Urinary bladder (tissue), 4 donors: ENCODE measurements around the gene BMP6. TPM values are rescaled to one million over a fixed set of nuclear protein-coding genes. Genes with fewer than 3 reads are reported as not detected.

Experiments used
- DNase-seq: peaks from one replicate; pipeline ENCODE4 v3.0.0-alpha.2; 2015; ENCODE audit errors: extremely low spot score
- H3K27ac ChIP-seq: one replicate; pipeline ENCODE4 v1.5.1; 2013; ENCODE audit warnings: low read depth, mild to moderate bottlenecking, moderate library complexity
- H3K36me3 ChIP-seq: one replicate; pipeline ENCODE4 v1.6.1; 2013; ENCODE audit warnings: mild to moderate bottlenecking, moderate library complexity; ENCODE audit not compliant: insufficient read depth
- H3K4me1 ChIP-seq: one replicate; pipeline ENCODE4 v1.6.1; 2013; ENCODE audit warnings: mild to moderate bottlenecking, moderate library complexity; ENCODE audit not compliant: insufficient read depth
- H3K4me3 ChIP-seq: one replicate; pipeline ENCODE4 v1.5.1; 2013; ENCODE audit warnings: low read depth, low read length
- WGBS: extraction: QIAGEN DNeasy Blood & Tissue Kit; methylation state at CpG from one replicate; pipeline ENCODE4 v1.1.7; 2013; 5-methylcytosine and 5-hydroxymethylcytosine counted together
- polyA plus RNA-seq: library from polyadenylated mRNA; stranded (reverse); fragments of 200-250 nt; gene quantifications from one replicate; pipeline ENCODE4 v1.2.3, GENCODE V29; 2013
- total RNA-seq: library from RNA; depleted of rRNA; stranded (reverse); fragments of >200 nt; gene quantifications from one replicate; pipeline ENCODE4 v1.2.3, GENCODE V29; 2014
- donor health status: healthy with polysubstance abuse.
- donor health status: healthy.

BMP6 gene
- total and polyA plus RNA-seq, 2 donors: 3.8 to 11.7 TPM

DNA sequence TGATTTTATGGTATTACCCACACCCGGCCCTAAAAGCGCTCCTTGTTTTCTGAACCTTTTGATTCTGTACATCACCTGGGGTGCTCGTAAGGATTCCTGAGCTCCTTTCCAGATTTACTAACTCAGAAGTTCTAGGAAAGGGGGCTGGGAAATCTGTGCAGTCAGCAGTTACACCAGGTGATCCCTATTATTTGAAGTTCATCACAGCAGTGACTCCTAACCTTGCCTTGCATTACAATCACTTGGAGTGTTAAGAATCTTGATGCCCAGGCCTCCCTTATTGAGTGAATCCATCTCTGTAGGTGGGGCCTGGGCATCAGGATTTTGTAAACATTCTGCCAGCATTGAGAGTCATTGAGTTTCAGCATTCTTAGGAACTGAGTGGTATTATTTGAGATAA is 44.7 kb downstream of the BMP6 start:
- Histone ChIP-seq H3K27ac (no peak overlapping the region), H3K36me3 (no peaks in the 10 kb centered on the region), H3K4me3 (no peak overlapping the region), H3K4me1 (no peaks in the 10 kb centered on the region)
- no peak for DNase-seq
- 90% methylated on average over 3 of the region's 3 CpGs for WGBS

DNA sequence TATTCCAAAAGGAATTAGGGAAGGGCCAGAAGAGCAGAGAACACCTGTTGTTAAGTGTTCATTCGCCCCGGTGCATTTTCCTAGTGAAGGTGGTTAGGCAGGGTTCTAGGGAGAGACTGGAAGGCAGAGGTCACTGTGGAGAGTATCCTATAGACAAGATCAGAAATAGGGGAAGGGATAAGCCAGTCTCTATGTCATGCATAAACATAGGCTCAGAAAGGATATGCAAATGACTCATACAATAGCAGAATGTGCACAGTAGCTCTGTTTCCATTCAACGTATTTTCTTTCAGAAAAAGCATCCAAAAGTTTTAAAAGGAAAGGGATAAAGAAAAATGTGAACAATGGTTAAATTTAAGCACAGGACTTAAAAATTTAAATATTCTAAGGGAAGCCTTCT is 47.4 kb downstream of the BMP6 start:
- WGBS: 80% methylated on average over 3 of the region's 3 CpGs
- H3K4me3 ChIP-seq: no peak overlapping the region
- no peak for DNase-seq

DNA sequence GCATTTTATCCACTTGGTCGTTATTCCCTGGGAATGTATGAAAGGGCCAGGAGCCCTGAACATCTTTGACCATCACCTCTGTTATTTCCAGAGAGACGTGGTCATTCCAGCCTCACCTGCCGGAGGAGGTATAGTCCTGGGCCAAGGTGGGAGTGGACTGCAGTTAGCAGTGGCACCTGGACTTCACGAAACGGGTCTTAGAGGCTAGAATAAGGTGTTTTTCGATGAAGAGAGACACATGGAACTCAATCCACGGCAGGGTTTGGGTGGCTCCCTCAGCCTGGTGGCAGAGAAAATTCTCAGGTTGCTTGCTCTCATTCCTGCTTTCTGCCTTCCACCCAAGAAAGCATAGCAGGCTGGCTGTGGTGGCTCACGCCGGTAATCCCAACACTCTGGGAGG is 48.0 kb downstream of the BMP6 start:
- Histone ChIP-seq H3K36me3 (no peaks in the 10 kb centered on the region), H3K4me3 (no peak overlapping the region), H3K4me1 (no peaks in the 10 kb centered on the region), H3K27ac (no peak overlapping the region)
- no peak for DNase-seq
- 94% methylated on average over 9 of the region's 9 CpGs for WGBS

More for the DNA sequence above, 47.4 kb downstream of the BMP6 start:
- Histone ChIP-seq H3K27ac (no peak overlapping the region), H3K36me3 (no peaks in the 10 kb centered on the region), H3K4me1 (no peaks in the 10 kb centered on the region)

DNA sequence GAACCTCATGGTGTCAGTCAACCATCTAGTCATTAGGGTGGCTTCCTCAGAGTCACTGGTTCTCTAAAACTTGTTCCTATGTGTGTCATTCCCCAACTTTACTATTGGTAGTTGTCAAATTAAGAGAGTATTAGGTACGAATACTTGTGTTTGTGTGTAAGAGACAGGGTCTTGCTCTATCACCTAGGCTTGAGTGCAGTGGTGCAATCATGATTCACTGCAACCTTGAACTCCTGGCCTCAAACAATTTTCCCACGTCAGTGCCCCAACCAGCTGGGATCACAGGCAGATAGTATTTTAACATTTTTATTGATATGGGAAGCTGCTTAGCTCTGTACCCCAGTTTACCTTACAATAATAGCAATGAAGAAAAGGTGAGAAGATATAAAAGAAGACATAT is 50.6 kb downstream of the BMP6 start:
- no peaks in the 10 kb centered on the region for H3K36me3 ChIP-seq
- no peak overlapping the region for H3K27ac ChIP-seq
- no peak overlapping the region for H3K4me3 ChIP-seq
- DNase-seq: no peak
- no peaks in the 10 kb centered on the region for H3K4me1 ChIP-seq
- WGBS: 93% methylated on average over 2 of the region's 2 CpGs

DNA sequence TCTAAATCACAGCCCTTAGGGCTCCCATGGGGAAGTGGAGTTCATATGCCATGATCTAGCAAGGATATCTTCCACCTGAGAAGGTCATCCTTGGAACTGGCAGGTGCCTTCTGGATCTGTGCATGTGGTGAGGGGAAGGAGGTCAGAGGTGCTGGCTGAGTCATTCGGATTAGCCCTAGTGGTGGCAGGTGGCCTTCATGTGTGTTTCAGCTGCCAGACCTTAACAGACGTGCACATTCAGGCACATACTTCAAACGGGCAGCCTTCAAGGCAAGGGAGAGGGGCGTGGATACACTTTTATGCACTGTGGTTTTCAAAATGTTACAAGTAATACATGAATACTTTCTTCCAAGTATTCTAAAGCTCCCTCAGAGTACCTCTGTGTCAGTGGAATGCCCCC is 51.2 kb downstream of the BMP6 start:
- 81% methylated on average over 4 of the region's 4 CpGs for WGBS
- DNase-seq: no peak
- Histone ChIP-seq H3K4me3 (no peak overlapping the region), H3K27ac (no peak overlapping the region), H3K4me1 (no peaks in the 10 kb centered on the region), H3K36me3 (no peaks in the 10 kb centered on the region)

DNA sequence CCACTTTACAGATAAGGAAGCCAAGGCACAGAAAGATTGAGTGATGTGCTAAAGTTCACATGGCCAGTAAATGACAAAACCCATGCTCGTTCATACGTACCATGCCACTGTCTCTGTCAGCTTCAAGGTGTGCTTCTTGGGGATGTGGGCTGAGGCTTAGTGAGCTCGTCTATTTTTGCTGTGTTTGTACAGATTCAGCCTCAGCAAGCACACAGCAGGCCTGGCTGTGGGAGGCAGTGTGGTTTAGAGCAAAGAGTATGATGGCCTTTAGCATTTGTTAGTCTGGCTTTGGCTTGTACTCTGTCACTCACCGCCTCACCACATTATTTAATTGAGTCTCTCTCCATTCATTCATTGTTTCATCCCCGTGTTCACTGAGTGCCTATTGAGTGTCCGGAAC is 55.3 kb downstream of the BMP6 start:
- Histone ChIP-seq H3K4me3 (no peak overlapping the region), H3K27ac (no peak overlapping the region), H3K36me3 (no peaks in the 10 kb centered on the region), H3K4me1 (no peaks in the 10 kb centered on the region)
- DNase-seq: no peak
- 85% methylated on average over 6 of the region's 6 CpGs for WGBS

DNA sequence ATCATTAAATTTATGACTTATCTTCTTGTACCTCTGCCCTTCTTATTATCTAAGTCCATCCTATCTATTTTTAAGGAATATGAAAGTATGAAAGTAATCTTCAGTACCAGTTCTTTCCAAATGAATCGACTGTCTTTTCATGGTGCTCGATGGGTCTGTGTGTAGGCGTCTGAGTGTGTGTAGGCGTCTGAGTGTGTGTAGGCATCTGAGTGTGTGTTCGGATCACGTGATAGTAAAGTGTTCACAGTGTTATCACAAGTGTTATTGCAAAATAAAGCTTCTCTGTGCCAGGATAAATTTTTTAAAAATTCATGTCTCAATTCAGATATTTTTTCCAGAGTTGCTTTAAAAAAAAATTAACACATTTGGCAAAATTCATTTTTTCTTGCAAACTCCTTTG is 58.3 kb downstream of the BMP6 start:
- Histone ChIP-seq H3K4me3 (no peak overlapping the region), H3K27ac (no peak overlapping the region), H3K36me3 (no peaks in the 10 kb centered on the region), H3K4me1 (no peaks in the 10 kb centered on the region)
- 75% methylated on average over 6 of the region's 6 CpGs for WGBS
- no peak for DNase-seq

DNA sequence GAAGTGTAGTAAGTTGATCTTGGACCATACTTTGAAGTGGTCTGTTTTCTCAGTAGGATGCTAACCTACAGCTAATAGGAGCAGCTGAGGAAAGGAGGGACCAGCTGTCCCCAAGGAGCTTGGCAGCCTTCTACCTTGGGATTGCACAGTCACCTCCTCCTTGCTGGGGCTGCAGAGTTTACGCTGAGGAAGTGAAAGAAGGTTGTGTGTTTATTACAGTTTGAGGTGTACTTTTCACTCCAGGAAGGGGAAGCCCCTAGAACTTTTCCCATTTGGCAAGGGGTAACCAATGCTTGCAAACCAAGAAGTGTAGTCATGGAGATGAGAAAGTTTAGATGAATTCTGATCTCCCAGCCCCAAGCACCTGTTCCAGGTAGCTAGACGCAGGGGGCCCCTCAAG is 58.8 kb downstream of the BMP6 start:
- H3K27ac ChIP-seq: no peak overlapping the region
- H3K4me3 ChIP-seq: no peak overlapping the region
- WGBS: 90% methylated on average over 2 of the region's 2 CpGs
- H3K36me3 ChIP-seq: no peaks in the 10 kb centered on the region
- H3K4me1 ChIP-seq: no peaks in the 10 kb centered on the region
- DNase-seq: no peak

DNA sequence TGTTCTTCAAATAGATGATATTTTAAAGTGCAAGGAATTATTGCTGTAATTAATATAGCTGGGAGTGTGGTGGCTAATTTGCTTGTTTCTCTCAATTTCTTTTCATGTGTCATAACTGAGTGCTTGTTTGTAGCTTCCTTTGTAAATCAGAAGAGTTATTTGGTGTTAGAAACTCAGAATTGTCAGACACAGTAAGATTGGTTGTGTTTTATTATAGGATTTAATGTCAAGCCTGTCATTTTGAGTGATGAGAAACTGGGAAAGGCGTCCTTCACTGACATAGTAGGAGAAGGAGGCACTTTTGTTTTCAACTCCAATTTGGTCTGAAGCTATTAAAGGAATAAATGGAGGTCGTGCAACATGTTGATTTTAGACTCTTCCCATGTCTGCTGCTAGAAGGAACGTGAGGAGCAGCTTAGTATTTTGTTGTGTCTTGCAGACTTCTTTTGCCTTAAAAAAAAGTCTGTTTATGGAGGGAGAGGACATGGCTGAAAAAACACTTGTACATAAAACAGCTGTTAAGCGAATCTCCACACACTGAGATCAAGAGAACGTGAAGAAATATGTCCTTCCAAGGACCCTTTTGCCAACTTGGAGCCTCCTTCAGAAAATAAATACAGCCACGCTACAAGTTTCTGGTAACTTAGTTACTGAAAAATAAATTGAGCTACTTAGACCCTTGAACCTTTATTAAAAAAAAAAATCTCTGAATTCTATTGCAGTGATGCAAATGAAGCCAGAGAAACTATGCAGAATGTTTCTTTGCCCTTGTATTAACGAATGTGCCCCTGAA is 59.5 kb downstream of the BMP6 start:
- Histone ChIP-seq H3K4me3 (no peak overlapping the region), H3K4me1 (no peaks in the 10 kb centered on the region), H3K27ac (no peak overlapping the region), H3K36me3 (no peaks in the 10 kb centered on the region)
- 25% methylated on average over 7 of the region's 7 CpGs for WGBS
- peak; percentile 74 for DNase-seq

DNA sequence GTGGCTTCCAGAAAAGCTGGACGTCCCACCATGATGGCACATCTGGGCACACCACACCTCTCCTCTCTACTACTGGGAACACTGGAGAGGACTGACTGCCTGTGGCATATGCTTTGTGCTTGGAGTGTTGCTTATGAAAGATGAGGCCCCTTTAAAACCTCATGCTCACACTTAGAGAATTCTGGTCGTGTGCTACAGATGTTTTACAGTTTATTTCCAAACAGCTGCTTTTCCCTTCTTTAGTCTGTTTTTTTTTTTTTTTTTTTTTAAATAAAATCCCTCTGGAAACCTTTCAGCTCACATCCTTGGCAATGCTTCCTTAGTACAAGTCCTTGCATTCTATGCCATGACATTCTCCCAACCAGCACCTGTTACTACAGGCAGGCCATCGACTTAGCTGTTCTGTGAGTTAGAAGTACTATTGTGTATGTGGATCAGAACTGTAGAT is 60.3 kb downstream of the BMP6 start:
- peak overlapping the region; percentile 51 for H3K27ac ChIP-seq
- H3K4me1 ChIP-seq: no peaks in the 10 kb centered on the region
- no peaks in the 10 kb centered on the region for H3K36me3 ChIP-seq
- WGBS: 38% methylated on average over 3 of the region's 3 CpGs
- H3K4me3 ChIP-seq: no peak overlapping the region
- no peak for DNase-seq

DNA sequence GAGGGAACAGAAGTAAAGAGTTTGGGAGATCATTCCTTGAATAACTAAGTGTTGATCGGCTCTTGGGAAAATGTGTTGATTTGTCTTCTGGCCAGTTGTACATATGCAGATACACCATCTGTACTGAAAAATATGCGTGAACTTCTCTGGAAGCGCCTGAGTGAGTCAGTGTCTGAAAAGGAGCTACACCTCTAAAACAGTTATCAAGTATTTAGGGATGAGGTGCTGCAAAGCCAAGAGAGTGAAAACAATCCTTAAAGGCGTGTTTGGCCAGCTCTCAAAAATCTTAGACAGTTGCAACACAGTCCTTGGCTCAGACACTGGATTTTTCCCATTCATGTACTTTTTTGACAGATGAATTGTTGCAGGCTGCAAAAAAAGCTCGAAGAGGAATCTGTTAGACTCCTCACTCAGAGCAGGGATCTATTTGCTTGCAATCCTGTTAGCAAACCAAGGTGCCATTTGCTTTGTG is 61.3 kb downstream of the BMP6 start:
- 30% methylated on average over 5 of the region's 5 CpGs for WGBS
- Histone ChIP-seq H3K4me1 (no peaks in the 10 kb centered on the region), H3K4me3 (no peak overlapping the region), H3K36me3 (no peaks in the 10 kb centered on the region), H3K27ac (no peak overlapping the region)
- DNase-seq: peak; percentile 45

DNA sequence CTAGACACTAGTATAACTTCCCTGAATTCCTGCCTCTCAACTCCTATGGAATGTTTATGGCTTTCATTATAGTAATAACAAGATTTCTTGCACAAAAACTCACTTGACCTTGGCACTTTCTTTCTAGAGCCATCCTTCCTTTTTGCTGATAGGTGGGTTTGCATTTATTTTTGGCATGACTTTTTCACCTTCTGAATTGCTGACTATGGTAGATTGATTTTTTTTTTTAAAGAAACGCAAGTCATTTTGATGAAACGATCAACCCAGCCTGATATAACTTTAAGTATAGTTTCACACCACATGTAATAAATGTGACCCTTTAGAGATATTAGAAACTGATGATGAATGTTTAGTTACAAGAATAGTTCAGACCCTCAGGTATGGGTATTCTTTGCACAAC is 61.8 kb downstream of the BMP6 start:
- DNase-seq: no peak
- H3K4me3 ChIP-seq: no peak overlapping the region
- H3K36me3 ChIP-seq: no peaks in the 10 kb centered on the region
- no peak overlapping the region for H3K27ac ChIP-seq
- WGBS: 75% methylated on average over 2 of the region's 2 CpGs
- no peaks in the 10 kb centered on the region for H3K4me1 ChIP-seq

DNA sequence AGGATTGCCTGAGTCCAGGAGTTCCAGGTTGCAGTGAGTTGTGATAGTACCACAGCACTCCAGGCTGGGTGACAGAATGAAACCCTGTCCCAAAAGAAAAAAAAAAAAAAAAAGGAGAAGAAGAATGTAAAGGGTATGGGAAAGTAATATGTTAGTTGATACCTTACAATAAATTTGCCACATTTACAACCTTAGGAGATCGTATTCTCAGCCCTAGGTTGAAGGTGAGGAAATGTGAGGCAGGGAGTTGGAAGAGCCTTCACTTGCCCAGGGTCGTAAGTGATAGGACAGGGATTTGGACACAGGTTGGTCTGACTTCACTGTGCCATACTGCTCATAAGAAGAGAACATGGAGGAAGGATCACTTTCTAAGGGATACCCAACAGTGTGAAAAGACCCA is 68.6 kb downstream of the BMP6 start:
- Histone ChIP-seq H3K36me3 (no peaks in the 10 kb centered on the region), H3K4me3 (no peak overlapping the region)
- WGBS: 93% methylated on average over 2 of the region's 2 CpGs

DNA sequence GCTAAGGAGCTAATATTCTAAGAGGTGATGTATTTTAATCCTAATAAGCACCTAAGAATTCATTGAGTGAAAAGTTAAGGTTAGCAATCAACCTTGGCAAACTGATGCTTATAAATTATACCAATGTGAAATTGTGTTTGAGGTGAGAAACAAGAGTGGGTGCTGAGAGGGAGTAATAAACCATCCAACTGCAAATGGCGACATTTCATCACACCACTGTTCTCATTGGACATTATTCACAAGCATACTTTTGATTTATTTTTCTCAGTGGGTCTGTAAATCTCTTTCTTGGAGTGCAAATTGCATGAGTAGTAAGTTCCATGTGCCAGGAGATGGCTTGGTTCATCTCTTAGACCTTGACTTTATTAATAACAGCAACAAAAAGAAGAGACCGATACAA is 71.5 kb downstream of the BMP6 start:
- Histone ChIP-seq H3K36me3 (no peaks in the 10 kb centered on the region), H3K4me3 (no peak overlapping the region), H3K27ac (no peak overlapping the region), H3K4me1 (no peaks in the 10 kb centered on the region)
- 92% methylated on average over 2 of the region's 2 CpGs for WGBS
- DNase-seq: no peak

More for the DNA sequence above, 68.6 kb downstream of the BMP6 start:
- Histone ChIP-seq H3K27ac (no peak overlapping the region), H3K4me1 (no peaks in the 10 kb centered on the region)
- no peak for DNase-seq
